Measurements from ENCODE around the gene SRP54.

- TF ChIP-seq TAF1 (conservative IDR thresholded peaks at IDR 0.05) (no peak), ZBTB33 (IDR thresholded peaks at IDR 0.05) (no peak), CTCF (IDR thresholded peaks at IDR 0.05; ENCODE audit: low read depth, low read length, missing input control) (no peak), YY1 (IDR thresholded peaks at IDR 0.05) (no peak), GABPA (IDR thresholded peaks at IDR 0.05 in 1 of 2, conservative IDR thresholded peaks at IDR 0.05 in 1 of 2) (no peak), ATF3 (IDR thresholded peaks at IDR 0.05) (no peak), HNF4A (conservative IDR thresholded peaks at IDR 0.05) (no peak), MAX (IDR thresholded peaks at IDR 0.05) (no peak), EGR1 (IDR thresholded peaks at IDR 0.05; ENCODE audit: low read depth in 2 of 2) (no peak), RAD21 (IDR thresholded peaks at IDR 0.05) (no peak), SP1 (IDR thresholded peaks at IDR 0.05) (no peak), REST (IDR thresholded peaks at IDR 0.05) (no peak)
Measured at GRCh38 chr14:35020713-35021112, 37.9 kb downstream of the SRP54 start.

All from liver (tissue), 3 donors.